ENCODE data around the gene FNDC1. TPM values are rescaled to one million over a fixed set of nuclear protein-coding genes. Genes with fewer than 3 reads are reported as not detected.

The FNDC1 gene
- total and polyA plus RNA-seq, 2 donors (not counting 1 experiment from before 2014, with no cell fraction given), result not detected

- ChIA-PET CTCF (interaction anchor here (1.0 to 36.8 kb wide), 5 partner anchors 3 to 114 kb away, joined by 3 to 1002 read pairs (median 728); partner anchors contain the start of gene RSPH3), POLR2A (interaction anchor here (1.0 to 2.0 kb wide), 2 partner anchors 11 to 21 kb away, joined by 7 to 9 read pairs; no protein-coding TSS in a partner anchor)
- intact Hi-C loops (cut with micrococcal nuclease), result loop anchor here (5.0 kb wide), 1 partner anchor 33 kb away; no protein-coding TSS in a partner anchor
- no peaks in the 10 kb centered on the region for H4K20me1 ChIP-seq (ENCODE audit: control insufficient read depth, insufficient read depth, low read length, poor library complexity, severe bottlenecking)
- peaks cover 61% of the 10 kb centered on the region for H3K4me1 Mint-ChIP-seq
- no peaks in the 10 kb centered on the region for H3K9me3 Mint-ChIP-seq (ENCODE audit: insufficient read depth)
- no peaks in the 10 kb centered on the region for H3K27me3 ChIP-seq (replicated peaks in 1 of 4; ENCODE audit: control extremely low read depth in 1 of 4, control insufficient read depth in 3 of 4, insufficient read depth in 4 of 4, low read length in 3 of 4)
- no peaks in the 10 kb centered on the region for H3K27me3 Mint-ChIP-seq
- H3K9me3 ChIP-seq (ENCODE audit: control extremely low read depth in 1 of 3, control insufficient read depth in 2 of 3, insufficient read depth in 1 of 3, low read length in 2 of 3), result peaks cover 0 to 15% (median 0%) of the 10 kb centered on the region in 3 donors
- no CpG with 5 or more reads among the region's 5 CpGs for WGBS (ENCODE audit: insufficient coverage)
- no peak overlapping the region for H2AFZ ChIP-seq (ENCODE audit: insufficient read depth, low read depth, low read length, poor library complexity, severe bottlenecking)
- H3K27ac Mint-ChIP-seq, result no peak overlapping the region
- no peaks in the 10 kb centered on the region for H3K36me3 ChIP-seq (replicated peaks in 1 of 2; ENCODE audit: control extremely low read depth in 1 of 2, control insufficient read depth in 1 of 2, extremely low read depth in 1 of 2, insufficient read depth in 2 of 2, low read length in 1 of 2)
- H3K27ac ChIP-seq (ENCODE audit: low read length in 2 of 2), result no peak overlapping the region
- H3K4me3 Mint-ChIP-seq, result no peak overlapping the region
- H3K79me2 ChIP-seq (ENCODE audit: control insufficient read depth, insufficient read depth, low read length), result no peaks in the 10 kb centered on the region
- H3K4me2 ChIP-seq (replicated peaks; ENCODE audit: low read depth, low read length, poor library complexity, severe bottlenecking), result no peak overlapping the region
- DNase-seq, result no peak
- H3K4me3 ChIP-seq (ENCODE audit: control extremely low read depth in 1 of 5, extremely low read depth in 1 of 5, insufficient read depth in 1 of 5, low read depth in 2 of 5, low read length in 4 of 5), result no peak overlapping the region
- peaks cover 40 to 46% of the 10 kb centered on the region in 2 donors for H3K4me1 ChIP-seq (ENCODE audit: control insufficient read depth in 2 of 2, insufficient read depth in 2 of 2, low read length in 2 of 2)
- TF ChIP-seq EZH2 (IDR thresholded peaks at IDR 0.05; ENCODE audit: borderline replicate concordance, insufficient read depth, low read depth, low read length, poor library complexity, severe bottlenecking), result no peak
- TF ChIP-seq CTCF (IDR thresholded peaks at IDR 0.05), result peak; percentile 62
- no peak for ATAC-seq (ENCODE audit: low read depth)
- H3K9ac ChIP-seq (ENCODE audit: low read length), result no peak overlapping the region
Observed at GRCh38 chr6:159125014-159125609, 44.1 kb upstream of the FNDC1 start.

- no peak for TF ChIP-seq CTCF (IDR thresholded peaks at IDR 0.05)
- TF ChIP-seq EZH2 (IDR thresholded peaks at IDR 0.05; ENCODE audit: borderline replicate concordance, insufficient read depth, low read depth, low read length, poor library complexity, severe bottlenecking), result no peak
- DNase-seq, result no peak
- Histone ChIP-seq H3K27ac (ENCODE audit: low read length in 2 of 2) (no peak overlapping the region), H3K4me1 (ENCODE audit: control insufficient read depth in 2 of 2, insufficient read depth in 2 of 2, low read length in 2 of 2) (peaks cover 37 to 44% of the 10 kb centered on the region in 2 donors), H3K9ac (ENCODE audit: low read length) (no peak overlapping the region), H3K36me3 (replicated peaks in 1 of 2; ENCODE audit: control extremely low read depth in 1 of 2, control insufficient read depth in 1 of 2, extremely low read depth in 1 of 2, insufficient read depth in 2 of 2, low read length in 1 of 2) (no peaks in the 10 kb centered on the region), H3K4me3 (ENCODE audit: control extremely low read depth in 1 of 5, extremely low read depth in 1 of 5, insufficient read depth in 1 of 5, low read depth in 2 of 5, low read length in 4 of 5) (no peak overlapping the region), H4K20me1 (ENCODE audit: control insufficient read depth, insufficient read depth, low read length, poor library complexity, severe bottlenecking) (no peaks in the 10 kb centered on the region), H3K27me3 (replicated peaks in 1 of 4; ENCODE audit: control extremely low read depth in 1 of 4, control insufficient read depth in 3 of 4, insufficient read depth in 4 of 4, low read length in 3 of 4) (no peaks in the 10 kb centered on the region), H3K4me2 (replicated peaks; ENCODE audit: low read depth, low read length, poor library complexity, severe bottlenecking) (peak overlapping the region; percentile 70), H2AFZ (ENCODE audit: insufficient read depth, low read depth, low read length, poor library complexity, severe bottlenecking) (no peak overlapping the region), H3K9me3 (ENCODE audit: control extremely low read depth in 1 of 3, control insufficient read depth in 2 of 3, insufficient read depth in 1 of 3, low read length in 2 of 3) (peaks cover 0 to 15% (median 0%) of the 10 kb centered on the region in 3 donors), H3K79me2 (ENCODE audit: control insufficient read depth, insufficient read depth, low read length) (no peaks in the 10 kb centered on the region)
- 93% methylated on average over 4 of the region's 5 CpGs for WGBS (ENCODE audit: insufficient coverage)
- no peak overlapping the region for H3K4me3 Mint-ChIP-seq
- CTCF ChIA-PET, result interaction anchor here (0.7 to 36.8 kb wide), 8 partner anchors 2 to 115 kb away, joined by 3 to 1002 read pairs (median 6); partner anchors contain the start of gene RSPH3
- H3K9me3 Mint-ChIP-seq (ENCODE audit: insufficient read depth), result no peaks in the 10 kb centered on the region
- POLR2A ChIA-PET, result interaction anchor here (1.0 to 2.0 kb wide), 3 partner anchors 9 to 21 kb away, joined by 7 to 12 read pairs (median 9); no protein-coding TSS in a partner anchor
- no peak for ATAC-seq (ENCODE audit: low read depth)
- H3K27me3 Mint-ChIP-seq, result no peaks in the 10 kb centered on the region
- intact Hi-C loops (cut with micrococcal nuclease), result loop anchor here (5.0 kb wide), 1 partner anchor 34 kb away; no protein-coding TSS in a partner anchor
- peaks cover 56% of the 10 kb centered on the region for H3K4me1 Mint-ChIP-seq
- peak overlapping the region; percentile 53 for H3K27ac Mint-ChIP-seq
Observed at GRCh38 chr6:159125951-159126352, 43.2 kb upstream of the FNDC1 start.

Data from B cell (primary cell).